ENCODE measurements around the gene RRH. TPM values are rescaled to one million over a fixed set of nuclear protein-coding genes. Genes with fewer than 3 reads are reported as not detected.

The RRH gene
- total and polyA plus RNA-seq, 2 of the 13 experiments (the other 11 are each of a cell fraction or from before 2014, with no cell fraction given): 0.07 to 0.17 TPM

GRCh38 chr4:109798866-109799265 lies 28.9 kb upstream of the RRH start:
- ChIA-PET POLR2A (no interaction called here), CTCF (ENCODE audit: low intra/inter-chr PET ratio, low total read pairs) (no interaction called here)
- Histone ChIP-seq H3K36me3 (replicated peaks in 1 of 2; ENCODE audit: control insufficient read depth in 1 of 2, insufficient read depth in 2 of 2, low read length in 2 of 2) (peaks cover 3 to 29% of the 10 kb centered on the region in 2 experiments; a peak in 4 of 5 replicates), H3K27me3 (ENCODE audit: control insufficient read depth in 1 of 2, insufficient read depth in 2 of 2, low read length in 2 of 2) (no peaks in the 10 kb centered on the region), H3K4me3 (replicated peaks in 1 of 3; ENCODE audit: insufficient read depth in 1 of 3, low read depth in 2 of 3, low read length in 3 of 3) (peak overlapping the region in 1 of 3 experiments; percentile 17; a peak in 2 of 6 replicates), H3K4me1 (ENCODE audit: insufficient read depth, low read length) (peaks cover 52% of the 10 kb centered on the region), H3K9ac (ENCODE audit: insufficient read depth, low read depth, low read length) (peak overlapping the region; percentile 6; the same call in 1 of the 2 replicates), H4K20me1 (ENCODE audit: insufficient read depth, low read length) (peaks cover 2% of the 10 kb centered on the region; the same call in 1 of the 2 replicates), H2AFZ (ENCODE audit: low read length) (no peak overlapping the region), H3K27ac (ENCODE audit: extremely low read length, insufficient read depth, low read length) (no peak overlapping the region), H3K4me2 (ENCODE audit: low read depth, low read length) (peak overlapping the region; percentile 65), H3K9me3 (ENCODE audit: low read length) (peaks cover 31% of the 10 kb centered on the region), H3K79me2 (ENCODE audit: insufficient read depth, low read length) (peaks cover 74% of the 10 kb centered on the region)
- ATAC-seq (peak; percentile 85), FAIRE-seq (peak; percentile 47), DNase-seq (ENCODE audit: low spot score) (no peak)
- intact Hi-C loops (cut with micrococcal nuclease; ENCODE audit: unreplicated experiment) (no loop called here), in situ Hi-C loops (cut with HindIII; ENCODE audit: extremely low pct_ligation_motif_present, low pct_unique_long_range_greater_than_20kb) (no loop called here)
- TF ChIP-seq, protein P1, sequence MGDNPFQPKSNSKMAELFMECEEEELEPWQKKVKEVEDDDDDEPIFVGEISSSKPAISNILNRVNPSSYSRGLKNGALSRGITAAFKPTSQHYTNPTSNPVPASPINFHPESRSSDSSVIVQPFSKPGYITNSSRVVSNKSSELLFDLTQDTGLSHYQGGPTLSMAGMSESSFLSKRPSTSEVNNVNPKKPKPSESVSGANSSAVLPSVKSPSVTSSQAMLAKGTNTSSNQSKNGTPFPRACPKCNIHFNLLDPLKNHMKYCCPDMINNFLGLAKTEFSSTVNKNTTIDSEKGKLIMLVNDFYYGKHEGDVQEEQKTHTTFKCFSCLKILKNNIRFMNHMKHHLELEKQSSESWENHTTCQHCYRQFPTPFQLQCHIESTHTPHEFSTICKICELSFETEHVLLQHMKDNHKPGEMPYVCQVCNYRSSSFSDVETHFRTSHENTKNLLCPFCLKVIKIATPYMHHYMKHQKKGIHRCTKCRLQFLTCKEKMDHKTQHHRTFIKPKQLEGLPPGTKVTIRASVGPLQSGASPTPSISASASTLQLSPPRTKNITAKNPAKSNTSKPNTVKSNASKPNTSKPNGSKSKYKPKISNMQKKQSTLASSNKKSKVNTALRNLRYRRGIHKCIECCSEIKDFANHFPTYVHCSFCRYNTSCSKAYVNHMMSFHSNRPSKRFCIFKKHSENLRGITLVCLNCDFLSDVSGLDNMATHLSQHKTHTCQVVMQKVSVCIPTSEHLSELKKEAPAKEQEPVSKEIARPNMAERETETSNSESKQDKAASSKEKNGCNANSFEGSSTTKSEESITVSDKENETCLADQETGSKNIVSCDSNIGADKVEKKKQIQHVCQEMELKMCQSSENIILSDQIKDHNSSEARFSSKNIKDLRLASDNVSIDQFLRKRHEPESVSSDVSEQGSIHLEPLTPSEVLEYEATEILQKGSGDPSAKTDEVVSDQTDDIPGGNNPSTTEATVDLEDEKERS (CRISPR knock-in tag; IDR thresholded peaks at IDR 0.05): 0 out of 2 replicates have a peak, but pooled peaks have one; percentile 34
- TF ChIP-seq ZNF276 (CRISPR knock-in tag; IDR thresholded peaks at IDR 0.05; ENCODE audit: low read depth) (no peak), ATF6 (CRISPR knock-in tag; conservative IDR thresholded peaks at IDR 0.05) (no peak), XRCC5 (optimal IDR thresholded peaks at IDR 0.05; ENCODE audit: low read length) (peak; percentile 29), SIX4 (CRISPR knock-in tag; IDR thresholded peaks at IDR 0.05) (no peak), PRMT3 (CRISPR knock-in tag; IDR thresholded peaks at IDR 0.05; ENCODE audit: borderline replicate concordance, low read depth) (no peak), UBTF (CRISPR knock-in tag; IDR thresholded peaks at IDR 0.05) (no peak), ZNF550 (CRISPR knock-in tag; IDR thresholded peaks at IDR 0.05; ENCODE audit: borderline replicate concordance) (peak; percentile 100), MIER2 (CRISPR knock-in tag; IDR thresholded peaks at IDR 0.05) (no peak), POLR2G (IDR thresholded peaks at IDR 0.05; ENCODE audit: low read depth, low read length) (0 out of 2 replicates have a peak, but pooled peaks have one; percentile 29)
- TF ChIP-seq, protein P2, sequence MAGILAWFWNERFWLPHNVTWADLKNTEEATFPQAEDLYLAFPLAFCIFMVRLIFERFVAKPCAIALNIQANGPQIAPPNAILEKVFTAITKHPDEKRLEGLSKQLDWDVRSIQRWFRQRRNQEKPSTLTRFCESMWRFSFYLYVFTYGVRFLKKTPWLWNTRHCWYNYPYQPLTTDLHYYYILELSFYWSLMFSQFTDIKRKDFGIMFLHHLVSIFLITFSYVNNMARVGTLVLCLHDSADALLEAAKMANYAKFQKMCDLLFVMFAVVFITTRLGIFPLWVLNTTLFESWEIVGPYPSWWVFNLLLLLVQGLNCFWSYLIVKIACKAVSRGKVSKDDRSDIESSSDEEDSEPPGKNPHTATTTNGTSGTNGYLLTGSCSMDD (CRISPR knock-in tag; IDR thresholded peaks at IDR 0.05): no peak
- BruUV-seq (replicated peaks): no TSS peak
